Measurements from ENCODE around the gene THRA. TPM values are rescaled to one million over a fixed set of nuclear protein-coding genes. Genes with fewer than 3 reads are reported as not detected.

The THRA gene
- total and polyA plus RNA-seq, 5 donors from 2014 or later = 10.7 to 29.4 (median 15.2) TPM

DNA sequence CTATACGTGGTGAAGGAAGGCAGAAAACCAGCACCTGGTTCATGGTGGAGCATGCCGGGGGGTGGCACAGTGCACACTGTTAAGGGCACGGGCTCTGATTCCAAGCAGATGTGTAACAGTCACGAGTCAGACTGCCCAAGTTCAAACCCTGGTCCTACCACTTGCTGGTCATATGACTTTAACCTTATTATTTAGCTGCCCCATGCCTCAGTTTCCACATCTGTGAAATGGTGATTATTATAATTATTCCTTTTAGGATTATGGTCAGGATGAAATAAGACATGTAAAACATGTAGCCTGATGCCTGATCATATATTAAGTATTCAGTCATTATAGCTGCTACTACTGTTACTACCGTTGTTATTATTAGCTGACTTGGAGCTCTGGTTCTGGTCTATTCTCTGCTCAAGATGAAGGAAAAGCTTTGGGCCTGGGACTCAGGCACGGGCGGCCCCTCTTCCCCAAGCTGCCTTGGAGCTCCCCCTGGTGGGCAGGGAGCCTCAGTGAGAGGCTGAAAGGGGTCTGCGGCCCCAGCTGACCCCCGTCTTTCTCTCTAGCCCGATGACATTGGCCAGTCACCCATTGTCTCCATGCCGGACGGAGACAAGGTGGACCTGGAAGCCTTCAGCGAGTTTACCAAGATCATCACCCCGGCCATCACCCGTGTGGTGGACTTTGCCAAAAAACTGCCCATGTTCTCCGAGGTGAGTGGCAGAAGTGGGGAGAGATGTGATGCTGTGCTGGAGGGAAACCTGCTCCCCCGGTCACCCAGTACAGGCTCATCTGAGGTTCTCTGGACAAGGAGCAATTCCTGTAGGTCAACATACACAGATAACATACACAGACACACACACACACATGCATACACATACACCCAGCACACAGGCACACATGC, 23.6 kb downstream of the THRA start:
- Mint-ChIP-seq H3K36me3 (peaks cover 29% of the 10 kb centered on the region), H3K4me3 (no peak overlapping the region), H3K9me3 (no peaks in the 10 kb centered on the region), H3K27me3 (no peaks in the 10 kb centered on the region), H3K27ac (peak overlapping the region in 2 of 3 donors; percentile 0 to 59), H3K4me1 (peaks cover 0 to 27% (median 7%) of the 10 kb centered on the region in 4 donors)
- Histone ChIP-seq H3K4me1 (ENCODE audit: control insufficient read depth, insufficient read depth, low read length, poor library complexity, severe bottlenecking) (no peaks in the 10 kb centered on the region), H3K4me3 (ENCODE audit: low read depth, low read length) (no peak overlapping the region), H3K9me3 (ENCODE audit: control insufficient read depth in 2 of 2, low read length in 2 of 2) (no peaks in the 10 kb centered on the region), H3K27me3 (ENCODE audit: control insufficient read depth, insufficient read depth, low read length) (no peaks in the 10 kb centered on the region), H3K27ac (ENCODE audit: insufficient read depth, low read length, poor library complexity, severe bottlenecking) (no peak overlapping the region), H3K36me3 (ENCODE audit: control insufficient read depth, insufficient read depth, low read length) (peaks cover 59% of the 10 kb centered on the region)
- DNase-seq (peak; percentile 49 to 53 (median 52)), ATAC-seq (ENCODE audit: low read depth in 2 of 2) (peak in 1 of 2 donors; percentile 53)

DNA sequence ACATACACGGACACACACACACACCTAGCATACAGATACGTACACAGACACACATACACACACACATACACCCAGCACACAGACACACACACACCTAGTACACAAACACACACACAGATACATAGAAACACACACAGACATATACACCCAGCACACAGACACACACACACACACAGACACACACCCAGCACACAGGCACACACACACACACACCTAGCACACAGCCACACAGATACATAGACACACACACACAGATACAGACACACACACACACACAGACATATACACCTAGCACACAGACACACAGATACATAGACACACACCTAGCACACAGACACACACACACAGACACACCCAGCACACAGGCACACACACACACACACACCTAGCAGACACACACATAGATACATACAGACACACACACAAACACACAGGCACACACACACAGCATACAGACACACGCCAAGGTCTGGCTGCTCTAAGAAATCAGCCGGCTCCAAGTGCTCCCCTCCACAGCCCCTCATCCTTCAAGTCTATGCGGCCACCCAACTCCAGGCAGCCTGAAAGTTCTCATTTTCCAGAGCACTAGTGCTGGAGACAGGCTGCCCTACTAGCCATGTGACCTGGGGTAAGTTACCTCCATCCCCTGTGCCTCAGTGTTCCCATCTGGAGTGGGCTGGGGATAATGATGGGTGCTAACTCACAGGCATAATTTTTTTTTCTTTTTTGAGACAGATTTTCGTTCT, 24.5 kb downstream of the THRA start:
- Mint-ChIP-seq H3K9me3 (no peaks in the 10 kb centered on the region), H3K27ac (peak overlapping the region; percentile 0 to 70 (median 22)), H3K4me3 (no peak overlapping the region), H3K4me1 (peaks cover 0 to 29% (median 7%) of the 10 kb centered on the region in 4 donors), H3K27me3 (no peaks in the 10 kb centered on the region), H3K36me3 (peaks cover 29% of the 10 kb centered on the region)
- Histone ChIP-seq H3K4me1 (ENCODE audit: control insufficient read depth, insufficient read depth, low read length, poor library complexity, severe bottlenecking) (no peaks in the 10 kb centered on the region), H3K27ac (ENCODE audit: insufficient read depth, low read length, poor library complexity, severe bottlenecking) (no peak overlapping the region), H3K9me3 (ENCODE audit: control insufficient read depth in 2 of 2, low read length in 2 of 2) (no peaks in the 10 kb centered on the region), H3K4me3 (ENCODE audit: low read depth, low read length) (no peak overlapping the region), H3K27me3 (ENCODE audit: control insufficient read depth, insufficient read depth, low read length) (no peaks in the 10 kb centered on the region), H3K36me3 (ENCODE audit: control insufficient read depth, insufficient read depth, low read length) (peaks cover 59% of the 10 kb centered on the region)
- ATAC-seq (ENCODE audit: low read depth in 2 of 2) = no peak
- DNase-seq = no peak

DNA sequence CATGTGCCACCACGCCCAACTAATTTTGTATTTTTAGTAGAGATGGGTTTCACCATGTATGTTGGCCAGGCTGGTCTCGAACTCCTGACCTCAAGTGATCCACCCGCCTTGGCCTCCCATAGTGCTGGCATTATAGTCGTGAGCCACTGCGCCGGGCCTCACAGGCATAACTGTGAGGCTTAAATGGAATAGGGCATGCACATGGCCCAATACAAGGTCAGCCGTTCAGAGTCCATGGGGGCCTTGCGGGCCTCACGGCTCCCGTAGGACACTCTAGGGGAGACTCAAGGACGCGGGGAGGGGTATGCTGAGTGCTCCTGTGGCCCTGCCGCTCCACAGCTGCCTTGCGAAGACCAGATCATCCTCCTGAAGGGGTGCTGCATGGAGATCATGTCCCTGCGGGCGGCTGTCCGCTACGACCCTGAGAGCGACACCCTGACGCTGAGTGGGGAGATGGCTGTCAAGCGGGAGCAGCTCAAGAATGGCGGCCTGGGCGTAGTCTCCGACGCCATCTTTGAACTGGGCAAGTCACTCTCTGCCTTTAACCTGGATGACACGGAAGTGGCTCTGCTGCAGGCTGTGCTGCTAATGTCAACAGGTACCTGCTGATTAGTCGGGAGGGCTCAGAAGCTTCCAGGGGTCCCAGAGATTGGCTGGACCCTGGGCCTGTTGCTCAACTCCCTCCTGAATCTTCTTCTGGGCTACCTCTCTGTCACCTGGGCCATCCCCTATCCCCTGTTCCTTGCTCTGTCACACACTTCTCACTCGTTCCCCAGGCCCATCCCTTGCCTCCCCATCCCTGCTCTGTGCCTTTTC, 25.3 kb downstream of the THRA start:
- Mint-ChIP-seq H3K4me1 (peaks cover 0 to 29% (median 7%) of the 10 kb centered on the region in 4 donors), H3K27ac (peak overlapping the region in 1 of 3 donors; percentile 42), H3K9me3 (no peaks in the 10 kb centered on the region), H3K4me3 (no peak overlapping the region), H3K36me3 (peaks cover 29% of the 10 kb centered on the region), H3K27me3 (no peaks in the 10 kb centered on the region)
- no peak overlapping the region for H3K27ac ChIP-seq (ENCODE audit: insufficient read depth, low read length, poor library complexity, severe bottlenecking)
- ATAC-seq (ENCODE audit: low read depth in 2 of 2) (no peak), DNase-seq (no peak)
- no peaks in the 10 kb centered on the region for H3K9me3 ChIP-seq (ENCODE audit: control insufficient read depth in 2 of 2, low read length in 2 of 2)
- no peaks in the 10 kb centered on the region for H3K27me3 ChIP-seq (ENCODE audit: control insufficient read depth, insufficient read depth, low read length)
- H3K36me3 ChIP-seq (ENCODE audit: control insufficient read depth, insufficient read depth, low read length) = peaks cover 65% of the 10 kb centered on the region
- H3K4me3 ChIP-seq (ENCODE audit: low read depth, low read length) = no peak overlapping the region
- no peaks in the 10 kb centered on the region for H3K4me1 ChIP-seq (ENCODE audit: control insufficient read depth, insufficient read depth, low read length, poor library complexity, severe bottlenecking)

DNA sequence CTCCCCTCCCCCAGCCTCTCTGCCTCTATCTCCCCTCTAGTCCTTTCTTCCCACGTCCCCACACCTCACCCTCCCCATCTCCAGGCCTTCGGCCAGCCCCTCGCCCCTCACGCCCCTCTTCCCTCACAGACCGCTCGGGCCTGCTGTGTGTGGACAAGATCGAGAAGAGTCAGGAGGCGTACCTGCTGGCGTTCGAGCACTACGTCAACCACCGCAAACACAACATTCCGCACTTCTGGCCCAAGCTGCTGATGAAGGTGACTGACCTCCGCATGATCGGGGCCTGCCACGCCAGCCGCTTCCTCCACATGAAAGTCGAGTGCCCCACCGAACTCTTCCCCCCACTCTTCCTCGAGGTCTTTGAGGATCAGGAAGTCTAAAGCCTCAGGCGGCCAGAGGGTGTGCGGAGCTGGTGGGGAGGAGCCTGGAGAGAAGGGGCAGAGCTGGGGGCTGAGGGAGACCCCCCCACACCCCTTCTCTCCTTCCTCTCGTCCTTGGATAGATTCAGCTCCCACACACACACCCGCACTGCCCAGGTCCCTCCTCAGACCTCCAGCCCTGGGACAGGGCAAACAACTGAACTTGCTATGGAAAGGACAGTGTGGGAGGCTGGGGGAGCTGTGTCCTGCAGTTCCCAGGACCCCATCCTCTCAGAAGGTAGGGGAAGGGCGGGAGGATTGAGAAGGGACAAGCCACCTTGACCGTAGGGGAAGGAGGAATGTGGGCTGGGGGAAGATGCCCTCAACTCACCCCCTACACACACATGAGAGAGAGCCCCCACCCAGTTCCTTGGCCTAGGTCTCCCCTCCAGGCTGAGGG, 26.5 kb downstream of the THRA start:
- ATAC-seq (ENCODE audit: low read depth in 2 of 2) = no peak
- Histone ChIP-seq H3K27ac (ENCODE audit: insufficient read depth, low read length, poor library complexity, severe bottlenecking) (no peak overlapping the region), H3K4me3 (ENCODE audit: low read depth, low read length) (no peak overlapping the region), H3K27me3 (ENCODE audit: control insufficient read depth, insufficient read depth, low read length) (no peaks in the 10 kb centered on the region), H3K9me3 (ENCODE audit: control insufficient read depth in 2 of 2, low read length in 2 of 2) (no peaks in the 10 kb centered on the region), H3K4me1 (ENCODE audit: control insufficient read depth, insufficient read depth, low read length, poor library complexity, severe bottlenecking) (peaks cover 7% of the 10 kb centered on the region), H3K36me3 (ENCODE audit: control insufficient read depth, insufficient read depth, low read length) (peaks cover 68% of the 10 kb centered on the region)
- Mint-ChIP-seq H3K4me3 (no peak overlapping the region), H3K36me3 (peaks cover 32% of the 10 kb centered on the region), H3K27ac (peak overlapping the region in 2 of 3 donors; percentile 71 to 97), H3K27me3 (no peaks in the 10 kb centered on the region), H3K4me1 (peaks cover 0 to 35% (median 13%) of the 10 kb centered on the region in 4 donors), H3K9me3 (no peaks in the 10 kb centered on the region)
- no peak for DNase-seq

DNA sequence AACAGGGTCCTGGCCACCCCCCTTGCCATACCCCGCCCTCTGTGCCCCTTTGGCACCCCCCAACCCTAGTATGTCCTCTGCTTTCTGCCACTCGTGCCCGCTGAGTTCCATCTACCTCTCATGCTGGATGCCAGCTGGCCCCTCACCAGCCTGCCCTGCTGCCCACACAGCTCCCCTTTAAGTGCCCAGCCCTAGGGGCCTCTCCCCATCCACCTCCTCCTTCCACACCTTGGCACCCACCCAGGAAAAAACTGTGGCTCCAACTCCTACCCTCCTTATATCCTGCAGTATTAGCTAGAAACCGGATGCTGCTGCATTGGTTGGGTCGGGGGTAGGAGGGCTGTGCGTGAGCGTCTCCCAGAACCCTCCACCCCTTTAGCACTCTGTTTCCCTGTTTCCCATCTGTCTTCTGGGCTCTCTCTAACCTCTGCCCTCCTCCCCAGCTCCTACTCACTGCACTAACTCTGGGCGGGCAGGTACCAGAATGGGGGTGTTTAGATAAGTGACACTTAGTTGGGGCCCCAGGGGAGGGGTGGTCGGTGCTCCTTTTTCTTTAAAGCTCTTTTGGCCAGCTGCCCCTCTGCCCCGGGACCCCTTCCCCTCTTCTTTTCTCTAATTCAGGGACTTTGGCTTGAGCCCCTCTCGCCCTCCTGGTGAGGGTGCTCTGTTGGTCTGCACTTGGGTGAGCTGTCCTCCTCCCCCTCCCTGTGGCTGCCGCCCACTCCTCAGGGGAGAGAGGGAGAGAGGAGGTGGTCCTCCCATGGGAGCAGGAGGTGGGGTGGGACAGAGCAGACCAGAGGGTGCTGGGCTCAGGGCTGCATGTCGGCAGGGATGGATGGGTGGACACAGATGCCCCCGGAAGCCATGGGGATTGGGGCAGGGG, 27.7 kb downstream of the THRA start:
- peaks cover 0 to 45% (median 17%) of the 10 kb centered on the region in 4 donors for H3K4me1 Mint-ChIP-seq
- peak overlapping the region in 1 of 4 donors; percentile 68 for H3K4me3 Mint-ChIP-seq
- peak overlapping the region in 2 of 3 donors; percentile 20 to 26 for H3K27ac Mint-ChIP-seq

DNA sequence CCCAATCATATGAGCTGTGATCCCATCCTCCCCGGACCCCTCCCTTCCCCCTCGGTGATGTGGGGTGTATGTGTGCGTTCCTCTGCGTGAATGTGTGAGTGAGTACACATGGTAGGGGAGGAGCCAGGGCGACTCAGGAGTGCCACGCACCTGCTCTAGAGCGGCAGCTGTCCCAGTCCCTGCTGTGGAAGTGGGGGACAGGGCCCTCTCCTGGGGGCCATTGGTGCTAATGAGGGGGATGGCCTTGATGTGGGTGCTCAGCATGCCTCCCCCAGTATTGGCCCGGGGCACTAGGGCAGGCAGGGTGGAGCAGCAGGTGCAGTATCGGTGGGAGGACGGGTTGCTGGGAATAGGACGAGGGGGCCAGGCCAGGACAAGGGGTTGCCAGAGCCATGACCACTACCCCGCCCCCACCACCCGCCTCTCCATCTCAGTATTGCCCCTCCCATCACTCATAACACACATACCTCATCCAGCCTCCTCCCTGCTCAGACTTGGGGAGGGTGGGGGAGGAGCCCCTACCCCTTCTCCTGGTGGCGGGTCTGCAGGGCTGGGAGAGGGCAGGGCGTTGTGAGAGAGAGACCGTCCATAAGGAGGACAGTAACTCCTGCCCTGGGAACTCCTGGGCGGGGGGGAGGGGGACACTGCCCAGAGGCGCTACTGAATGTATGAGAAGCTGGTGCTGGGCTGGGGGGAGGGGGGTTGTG, 29.1 kb downstream of the THRA start:
- no peaks in the 10 kb centered on the region for H3K9me3 Mint-ChIP-seq
- Histone ChIP-seq H3K4me1 (ENCODE audit: control insufficient read depth, insufficient read depth, low read length, poor library complexity, severe bottlenecking) (peaks cover 31% of the 10 kb centered on the region), H3K36me3 (ENCODE audit: control insufficient read depth, insufficient read depth, low read length) (peaks cover 62% of the 10 kb centered on the region), H3K9me3 (ENCODE audit: control insufficient read depth in 2 of 2, low read length in 2 of 2) (no peaks in the 10 kb centered on the region), H3K4me3 (ENCODE audit: low read depth, low read length) (no peak overlapping the region), H3K27ac (ENCODE audit: insufficient read depth, low read length, poor library complexity, severe bottlenecking) (no peak overlapping the region), H3K27me3 (ENCODE audit: control insufficient read depth, insufficient read depth, low read length) (no peaks in the 10 kb centered on the region)
- H3K4me3 Mint-ChIP-seq = no peak overlapping the region
- H3K27me3 Mint-ChIP-seq = no peaks in the 10 kb centered on the region
- DNase-seq = no peak
- peak overlapping the region in 1 of 3 donors; percentile 48 for H3K27ac Mint-ChIP-seq
- no peak for ATAC-seq (ENCODE audit: low read depth in 2 of 2)
- peaks cover 36% of the 10 kb centered on the region for H3K36me3 Mint-ChIP-seq
- H3K4me1 Mint-ChIP-seq = peaks cover 0 to 53% (median 29%) of the 10 kb centered on the region in 4 donors

More for the DNA sequence above, 27.7 kb downstream of the THRA start:
- Histone ChIP-seq H3K36me3 (ENCODE audit: control insufficient read depth, insufficient read depth, low read length) (peaks cover 68% of the 10 kb centered on the region), H3K4me3 (ENCODE audit: low read depth, low read length) (no peak overlapping the region), H3K9me3 (ENCODE audit: control insufficient read depth in 2 of 2, low read length in 2 of 2) (no peaks in the 10 kb centered on the region), H3K27ac (ENCODE audit: insufficient read depth, low read length, poor library complexity, severe bottlenecking) (no peak overlapping the region), H3K27me3 (ENCODE audit: control insufficient read depth, insufficient read depth, low read length) (no peaks in the 10 kb centered on the region), H3K4me1 (ENCODE audit: control insufficient read depth, insufficient read depth, low read length, poor library complexity, severe bottlenecking) (peaks cover 18% of the 10 kb centered on the region)
- Mint-ChIP-seq H3K36me3 (peaks cover 28% of the 10 kb centered on the region), H3K9me3 (no peaks in the 10 kb centered on the region), H3K27me3 (no peaks in the 10 kb centered on the region)
- ATAC-seq (ENCODE audit: low read depth in 2 of 2) (no peak), DNase-seq (no peak)

Measured in CD4-positive, CD25-positive, alpha-beta regulatory T cell (primary cell).